ENCODE data around the gene C17orf107. TPM values are rescaled to one million over a fixed set of nuclear protein-coding genes. Genes with fewer than 3 reads are reported as not detected.
A peak's percentile ranks its signal among the peaks of the same experiment; 100 is the strongest.
"Not testable (repeated sequence)": the region's sequence is repeated elsewhere in the genome, so short reads cannot be mapped to it uniquely, and the experiment has no call there.

Gene C17orf107
- total RNA-seq, 4 donors from 2014 or later, result 0.63 to 8.4 (median 3.3) TPM

GRCh38 chr17:4901108-4901647, 1.8 kb downstream of the C17orf107 start:
- no peak for TF ChIP-seq CTCF (IDR thresholded peaks at IDR 0.05)
- DNase-seq (ENCODE audit: low spot score) (no peak), ATAC-seq (ENCODE audit: low FRiP score) (no peak)

GRCh38 chr17:4901648-4902344, 2.5 kb downstream of the C17orf107 start:
- ATAC-seq (ENCODE audit: low FRiP score) (no peak), DNase-seq (ENCODE audit: low spot score) (no peak)
- no peak for TF ChIP-seq CTCF (IDR thresholded peaks at IDR 0.05)

GRCh38 chr17:4902540-4902939, 3.2 kb downstream of the C17orf107 start:
- no peak for TF ChIP-seq CTCF (IDR thresholded peaks at IDR 0.05)
- ATAC-seq (ENCODE audit: low FRiP score), result no peak
- no peak for DNase-seq (ENCODE audit: low spot score)

GRCh38 chr17:4903051-4903818, 3.9 kb downstream of the C17orf107 start, which contains the start of gene CHRNE:
Gene CHRNE, minus strand, starts transcription at chr17:4903098. Its CDS starts 35 bp downstream, at chr17:4903063.
- no peak for ATAC-seq (ENCODE audit: low FRiP score)
- DNase-seq (ENCODE audit: low spot score), result peak; percentile 88
- TF ChIP-seq CTCF (IDR thresholded peaks at IDR 0.05), result peak in 2 of 3 donors; percentile 21 to 40

- DNase-seq (ENCODE audit: low spot score); ATAC-seq (ENCODE audit: low FRiP score): not testable (repeated sequence)
These were observed 7.3 kb downstream of the C17orf107 start for GRCh38 chr17:4906642-4907041.

- TF ChIP-seq CTCF (IDR thresholded peaks at IDR 0.05), result no peak
- ATAC-seq (ENCODE audit: low FRiP score) (no peak), DNase-seq (ENCODE audit: low spot score) (no peak)
These were observed 9.0 kb downstream of the C17orf107 start for GRCh38 chr17:4908301-4908700.

- DNase-seq (ENCODE audit: low spot score), result peak; percentile 58
- TF ChIP-seq CTCF (IDR thresholded peaks at IDR 0.05), result peak in 1 of 3 donors; percentile 37
- ATAC-seq (ENCODE audit: low FRiP score), result peak; percentile 97
These were observed 9.6 kb downstream of the C17orf107 start for GRCh38 chr17:4908711-4909496.
